IMR-90 (cell line): ENCODE measurements around the gene SLC52A3. TPM values are rescaled to one million over a fixed set of nuclear protein-coding genes. Genes with fewer than 3 reads are reported as not detected.
"Not testable (repeated sequence)": the region's sequence is repeated elsewhere in the genome, so short reads cannot be mapped to it uniquely, and the experiment has no call there.

Experiments
- ATAC-seq: fragments of 200-7000 bp; cut with Tn5 transposase; 2 replicates; pipeline ENCODE4 v1.9.1; 2020; ENCODE audit warnings: low read depth, mild to moderate bottlenecking, moderate library complexity
- BruUV-seq: library from RNA; stranded (reverse); fragments of 400-500 nt; replicated peaks from 2 replicates; lab custom pipeline; 2021; lab: Mats Ljungman, UMichigan
- CTCF ChIA-PET: fragments of 300-600 bp; formaldehyde crosslinking; extraction: SDS; loops from one replicate; lab custom pipeline; 2021; ENCODE audit warnings: antibody characterized with exemption; lab: Yijun Ruan, JAX
- POLR2A ChIA-PET: fragments of 300-600 bp; sonication (Branson Sonifier 250); formaldehyde crosslinking; loops from one replicate; lab custom pipeline; 2022; ENCODE audit warnings: antibody characterized with exemption; ENCODE audit not compliant: unreplicated experiment; lab: Charles Lee
- DNase-seq: peaks from one replicate; pipeline ENCODE4 v3.0.0; 2013
- H2AFZ ChIP-seq: replicated peaks from 2 replicates; pipeline ENCODE3; 2013; ENCODE audit warnings: low read length, mild to moderate bottlenecking; ENCODE audit not compliant: poor library complexity
- H2AK5ac ChIP-seq: 2 replicates; pipeline ENCODE4 v1.6.1; 2013; ENCODE audit warnings: low read depth, low read length, inconsistent platforms
- H2AK9ac ChIP-seq: replicated peaks from 2 replicates; pipeline ENCODE3; 2013; ENCODE audit warnings: mild to moderate bottlenecking, low read depth, low read length, moderate library complexity; ENCODE audit not compliant: poor library complexity
- H2BK120ac ChIP-seq: 2 replicates; pipeline ENCODE4 v1.6.1; 2013; ENCODE audit warnings: low read depth, low read length, inconsistent platforms
- H2BK15ac ChIP-seq: 3 replicates; pipeline ENCODE4 v1.6.1; 2013; ENCODE audit warnings: low read depth, low read length, inconsistent platforms
- H2BK20ac ChIP-seq: 2 replicates; pipeline ENCODE4 v1.6.1; 2013; ENCODE audit warnings: low read depth, mild to moderate bottlenecking, inconsistent platforms, low read length, moderate library complexity
- H2BK5ac ChIP-seq: 2 replicates; pipeline ENCODE4 v1.6.1; 2013; ENCODE audit warnings: mild to moderate bottlenecking, low read depth, low read length, inconsistent platforms; ENCODE audit not compliant: poor library complexity, severe bottlenecking
- H3K14ac ChIP-seq: replicated peaks from 2 replicates; pipeline ENCODE4 v1.6.1; 2013; ENCODE audit warnings: low read depth, low read length, inconsistent platforms
- H3K18ac ChIP-seq: 2 replicates; pipeline ENCODE4 v1.6.1; 2013; ENCODE audit warnings: low read depth, low read length, control low read depth
- H3K23ac ChIP-seq: 2 replicates; pipeline ENCODE4 v1.6.1; 2013; ENCODE audit warnings: low read depth, low read length, inconsistent platforms
- H3K27ac ChIP-seq: 2 replicates; pipeline ENCODE4 v1.5.1; 2013; ENCODE audit warnings: mild to moderate bottlenecking, control low read depth, low read length; ENCODE audit not compliant: insufficient read depth
- H3K27me3 ChIP-seq: 2 replicates; pipeline ENCODE4 v1.6.1; 2013; ENCODE audit warnings: low read length; ENCODE audit not compliant: control insufficient read depth, insufficient read depth
- H3K36me3 ChIP-seq: 2 replicates; pipeline ENCODE4 v1.6.1; 2013; ENCODE audit warnings: low read length, mixed read lengths; ENCODE audit not compliant: control insufficient read depth, insufficient read depth
- H3K4ac ChIP-seq: 2 replicates; pipeline ENCODE4 v1.6.1; 2013; ENCODE audit warnings: low read depth, low read length, inconsistent platforms
- H3K4me1 ChIP-seq: 2 replicates; pipeline ENCODE4 v1.6.1; 2013; ENCODE audit warnings: low read length, mixed read lengths; ENCODE audit not compliant: control insufficient read depth, insufficient read depth
- H3K4me2 ChIP-seq: 2 replicates; pipeline ENCODE4 v1.6.1; 2013; ENCODE audit warnings: low read depth, mild to moderate bottlenecking, control low read depth, low read length, moderate library complexity
- H3K4me3 ChIP-seq: 2 replicates; pipeline ENCODE4 v1.5.1; 2013; ENCODE audit warnings: low read depth, mild to moderate bottlenecking, control low read depth, low read length, moderate library complexity; ENCODE audit not compliant: insufficient read depth
- H3K56ac ChIP-seq: 2 replicates; pipeline ENCODE4 v1.6.1; 2013; ENCODE audit warnings: low read length, inconsistent platforms; ENCODE audit not compliant: insufficient read depth; ENCODE audit errors: extremely low read depth
- H3K79me1 ChIP-seq, 2 experiments: 2 replicates each; pipeline ENCODE4 v1.6.1; 2013; ENCODE audit warnings: low read length in 2 of 2, inconsistent platforms in 1 of 2, low read depth in 1 of 2
- H3K9ac ChIP-seq: 2 replicates; pipeline ENCODE4 v1.6.1; 2013; ENCODE audit warnings: low read depth, low read length, control low read depth
- H3K9me1 ChIP-seq: 2 replicates; pipeline ENCODE4 v1.6.1; 2013; ENCODE audit warnings: low read length, inconsistent platforms; ENCODE audit not compliant: insufficient read depth
- H3K9me3 ChIP-seq: 2 replicates; pipeline ENCODE4 v1.6.1; 2013; ENCODE audit warnings: low read length; ENCODE audit not compliant: control insufficient read depth, insufficient read depth
- H4K20me1 ChIP-seq: 2 replicates; pipeline ENCODE4 v1.6.1; 2013; ENCODE audit warnings: low read length, inconsistent platforms; ENCODE audit not compliant: insufficient read depth
- H4K5ac ChIP-seq: 2 replicates; pipeline ENCODE4 v1.6.1; 2013; ENCODE audit warnings: mild to moderate bottlenecking, low read depth, low read length, control low read depth
- H4K8ac ChIP-seq, 2 experiments: 2 replicates each; pipeline ENCODE4 v1.6.1; 2013; ENCODE audit warnings: low read depth in 2 of 2, low read length in 2 of 2, control low read depth in 1 of 2, inconsistent platforms in 1 of 2
- H4K91ac ChIP-seq: 2 replicates; pipeline ENCODE4 v1.6.1; 2013; ENCODE audit warnings: low read depth, low read length, inconsistent platforms; ENCODE audit not compliant: insufficient read depth
- WGBS, 2 experiments: methylation state at CpG; one replicate each; pipeline versions ENCODE4 v1.1.5 to v1.1.7; 2013; ENCODE audit warnings: missing lambda C conversion rate in 2 of 2; ENCODE audit not compliant: insufficient read length in 1 of 2; ENCODE audit errors: extremely low coverage in 2 of 2; 5-methylcytosine and 5-hydroxymethylcytosine counted together
- dilution Hi-C: fragments of 300-500 bp; cut with HindIII; formaldehyde crosslinking; loops from one replicate; pipeline ENCODE4 v1.14.3; 2018; ENCODE audit warnings: low sequenced_read_pairs; ENCODE audit not compliant: unreplicated experiment
- in situ Hi-C: fragments of 300-500 bp; cut with MboI; formaldehyde crosslinking; loops from 3 replicates; pipeline ENCODE4 v1.14.3; 2019; ENCODE audit warnings: low sequenced_read_pairs, inconsistent platforms, mixed read lengths
- intact Hi-C: fragments of 100-400 bp; cut with micrococcal nuclease; formaldehyde crosslinking; loops from 2 replicates; pipeline ENCODE4 v1.10.0; 2022
- polyA plus RNA-seq, 3 experiments: library from polyadenylated mRNA; depleted of rRNA; stranded (reverse); fragments of >200 nt; gene quantifications; 2 replicates each; pipeline ENCODE4 v1.2.3, GENCODE V29; 2012; ENCODE audit warnings: low replicate concordance in 1 of 3
- total RNA-seq: library from RNA; depleted of rRNA; stranded (reverse); fragments of >200 nt; gene quantifications from 2 replicates; pipeline ENCODE4 v1.2.3, GENCODE V29; 2012

SLC52A3 gene
- total and polyA plus RNA-seq, 2 of the 4 experiments (the other 2 are of a cell fraction), result not detected

GRCh38 chr20:812435-812814 is 44.1 kb upstream of the SLC52A3 start:
- H4K20me1 ChIP-seq, H2BK20ac ChIP-seq, H3K4me1 ChIP-seq, dilution Hi-C loops, DNase-seq, H3K4me3 ChIP-seq, H2BK120ac ChIP-seq, H3K9ac ChIP-seq, H3K79me1 ChIP-seq, H3K9me3 ChIP-seq, CTCF ChIA-PET, H4K8ac ChIP-seq, H4K5ac ChIP-seq, H3K4ac ChIP-seq, H2AK9ac ChIP-seq, ATAC-seq, H3K18ac ChIP-seq, H2AFZ ChIP-seq, H3K27me3 ChIP-seq, H2BK5ac ChIP-seq, H2AK5ac ChIP-seq, H3K4me2 ChIP-seq, H3K14ac ChIP-seq, POLR2A ChIA-PET, H4K91ac ChIP-seq, H3K23ac ChIP-seq, H2BK15ac ChIP-seq, H3K36me3 ChIP-seq, H3K9me1 ChIP-seq, H3K27ac ChIP-seq, BruUV-seq, H3K56ac ChIP-seq: not testable (repeated sequence)
- intact Hi-C loops, result loop anchor here (10.0 kb wide), 1 partner anchor 662 kb away; no protein-coding TSS in a partner anchor
- no CpG with 5 or more reads among the region's 2 CpGs for WGBS, 2 experiments
- in situ Hi-C loops, result loop anchor here (10.0 kb wide), 1 partner anchor 402 kb away; no protein-coding TSS in a partner anchor

DNA sequence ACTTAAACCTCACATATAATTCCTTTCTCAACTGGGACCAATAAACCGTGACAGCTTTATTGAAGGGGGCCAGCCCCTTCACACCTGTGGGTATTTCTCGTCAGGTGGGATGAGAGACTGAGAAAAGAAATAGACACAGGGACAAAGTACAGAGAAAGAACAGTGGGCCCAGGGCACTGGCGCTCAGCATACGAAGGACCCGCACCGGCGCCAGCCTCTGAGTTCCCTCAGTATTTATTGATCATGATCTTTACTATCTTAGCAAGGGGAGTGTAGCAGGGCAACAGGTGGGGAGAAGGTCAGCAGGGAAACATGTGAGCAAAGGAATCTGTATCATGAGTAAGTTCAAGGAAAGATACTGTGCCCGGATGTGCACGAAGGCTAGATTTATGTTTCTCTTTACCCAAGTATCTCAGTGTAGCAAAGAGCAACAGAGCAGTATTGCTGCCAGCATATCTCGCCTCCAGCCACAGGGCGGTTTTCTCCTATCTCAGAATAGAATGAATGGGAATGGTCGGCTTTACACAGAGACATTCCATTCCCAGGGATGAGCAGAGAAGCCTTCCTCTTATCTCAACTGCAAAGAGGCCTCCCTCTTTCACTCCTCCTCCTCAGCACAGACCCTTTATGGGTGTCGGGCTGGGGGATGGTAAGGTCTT is 43.6 kb upstream of the SLC52A3 start:
- H3K36me3 ChIP-seq, BruUV-seq, DNase-seq, H4K5ac ChIP-seq, POLR2A ChIA-PET, H4K20me1 ChIP-seq, H3K9me1 ChIP-seq, H2BK120ac ChIP-seq, H3K4ac ChIP-seq, dilution Hi-C loops, H2BK20ac ChIP-seq, H3K27me3 ChIP-seq, H3K9ac ChIP-seq, H3K4me2 ChIP-seq, H2BK5ac ChIP-seq, CTCF ChIA-PET, H3K14ac ChIP-seq, H3K4me3 ChIP-seq, H4K8ac ChIP-seq, H3K56ac ChIP-seq, H4K91ac ChIP-seq, H3K4me1 ChIP-seq, H3K18ac ChIP-seq, H3K27ac ChIP-seq, H3K79me1 ChIP-seq, H2BK15ac ChIP-seq, H2AK9ac ChIP-seq, H3K23ac ChIP-seq, ATAC-seq, H2AK5ac ChIP-seq, H3K9me3 ChIP-seq, H2AFZ ChIP-seq: not testable (repeated sequence)
- intact Hi-C loops, result loop anchor here (10.0 kb wide), 1 partner anchor 663 kb away; no protein-coding TSS in a partner anchor
- no CpG with 5 or more reads among the region's 13 CpGs for WGBS, 2 experiments
- in situ Hi-C loops, result loop anchor here (10.0 kb wide), 1 partner anchor 403 kb away; no protein-coding TSS in a partner anchor
